Suprapubic skin (tissue), 4 donors: ENCODE measurements around the gene MSRB1.

Experiments used
- CTCF ChIP-seq, 2 donors: fragments of 200-600 bp in 1 of 2; fragments of 450-650 bp in 1 of 2; sonication (generic) in 1 of 2; IDR thresholded peaks; one replicate each; pipeline ENCODE4 v1.5.1; 2016 to 2019; ENCODE audit warnings: antibody characterized with exemption in 2 of 2, mild to moderate bottlenecking in 1 of 2, moderate library complexity in 1 of 2
- EP300 ChIP-seq: sonication (generic); formaldehyde crosslinking; IDR thresholded peaks from one replicate; pipeline ENCODE4 v1.6.1; 2017; ENCODE audit warnings: antibody characterized with exemption
- POLR2A ChIP-seq, 2 donors: fragments of 450-650 bp; IDR thresholded peaks; one replicate each; pipeline ENCODE4 v1.6.1; 2017; ENCODE audit warnings: antibody characterized with exemption in 2 of 2, mild to moderate bottlenecking in 2 of 2, moderate library complexity in 2 of 2
- POLR2AphosphoS5 ChIP-seq, 3 donors: sonication (generic); formaldehyde crosslinking; IDR thresholded peaks; one replicate each; pipeline ENCODE4 v1.6.1; 2017; ENCODE audit warnings: antibody characterized with exemption in 3 of 3

- no peak for TF ChIP-seq CTCF (IDR thresholded peaks at IDR 0.05)
- no peak for TF ChIP-seq EP300
- no peak for TF ChIP-seq POLR2A (IDR thresholded peaks at IDR 0.05)
- no peak for TF ChIP-seq POLR2AphosphoS5 (IDR thresholded peaks at IDR 0.05)
Measured at GRCh38 chr16:1908184-1908583, 34.8 kb downstream of the MSRB1 start.
